Adrenal gland (tissue), 12 donors: ENCODE data around the gene ELMO2. TPM values are rescaled to one million over a fixed set of nuclear protein-coding genes. Genes with fewer than 3 reads are reported as not detected.

Experiments used
- DNase-seq, 7 donors: peaks; one replicate each; pipeline ENCODE4 v3.0.0-alpha.2; 2019 to 2020
- H3K27ac ChIP-seq, 5 donors: fragments of 200-600 bp; sonication (generic) in 4 of 5; 1 replicate in 3 of 5; 2 replicates in 2 of 5; pipeline versions ENCODE4 v1.5.1 to v1.8.0; 2016 to 2020; ENCODE audit warnings: mild to moderate bottlenecking in 1 of 5
- H3K27me3 ChIP-seq: fragments of 200-600 bp; 2 replicates; pipeline ENCODE4 v1.8.0; 2021
- H3K36me3 ChIP-seq, 2 donors: fragments of 200-600 bp; replicated peaks in 1 of 2; 1 replicate in 1 of 2; 2 replicates in 1 of 2; pipeline versions ENCODE4 v1.5.1 to v1.8.0; 2018 to 2022
- H3K4me1 ChIP-seq, 2 donors: fragments of 200-600 bp; replicated peaks in 1 of 2; 1 replicate in 1 of 2; 2 replicates in 1 of 2; pipeline versions ENCODE4 v1.5.1 to v1.8.0; 2018 to 2021
- H3K4me3 ChIP-seq, 4 donors: fragments of 200-600 bp; sonication (generic) in 3 of 4; one replicate each; pipeline ENCODE4 v1.5.1; 2016 to 2018
- H3K9me3 ChIP-seq, 3 donors: fragments of 200-600 bp; sonication (generic) in 1 of 3; replicated peaks in 1 of 3; 1 replicate in 2 of 3; 2 replicates in 1 of 3; pipeline versions ENCODE4 v1.5.1 to v1.8.0; 2016 to 2021
- POLR2A ChIP-seq, 2 donors: fragments of 450-650 bp; IDR thresholded peaks; one replicate each; pipeline ENCODE4 v1.6.1; 2017; ENCODE audit warnings: antibody characterized with exemption in 2 of 2, mild to moderate bottlenecking in 2 of 2, moderate library complexity in 1 of 2
- WGBS, 4 donors: extraction: QIAGEN DNeasy Blood & Tissue Kit in 2 of 4; methylation state at CpG; one replicate each; pipeline versions ENCODE4 v1.1.5 to v1.1.7; 2013 to 2017; 5-methylcytosine and 5-hydroxymethylcytosine counted together
- intact Hi-C, 2 donors: fragments of 100-400 bp; cut with DNase I; formaldehyde crosslinking; loops; one replicate each; pipeline versions ENCODE4 v1.14.1 to v1.15.0; 2022 to 2023
- polyA plus RNA-seq, 3 donors: library from polyadenylated mRNA; stranded (reverse); fragments of 200-250 nt in 2 of 3; fragments of 350-450 nt in 1 of 3; fragmentation: Illumina TruSeq in 1 of 3; extraction: RNeasy Lipid Tissue Mini Kit (QIAGEN cat#74804) in 1 of 3; gene quantifications; one replicate each; pipeline ENCODE4 v1.2.3, GENCODE V29; 2013 to 2014
- total RNA-seq, 9 donors: library from RNA; depleted of rRNA in 4 of 9; stranded (reverse); fragments of >200 nt in 4 of 9; fragments of 120-200 nt in 1 of 9; fragmentation: NEBNext Ultra II Directional in 1 of 9; extraction: Animal tissue kit (Norgen Biotek cat#: 25700) in 1 of 9; gene quantifications; one replicate each; pipeline versions ENCODE4 v1.1.0 to v1.2.4, GENCODE V29; 2013 to 2023
- TF ChIP-seq, protein P1 (sequence below), 6 experiments: fragments of 450-650 bp in 4 of 6; fragments of 200-600 bp in 2 of 6; sonication (generic) in 1 of 6; IDR thresholded peaks; 1 replicate in 5 of 6; 2 replicates in 1 of 6; pipeline versions ENCODE4 v1.5.1 to v1.8.0; 2016 to 2021; ENCODE audit warnings: antibody characterized with exemption in 6 of 6, mild to moderate bottlenecking in 2 of 6, moderate library complexity in 1 of 6
- donor health status: healthy with polysubstance abuse.
- donor health status: Bipolar disorder and iron deficiency.
- donor health status: DM: yes; HTN: yes; CAD: no.
- donor health status: DM: no; HTN: no; CAD: no.
- donor health status: DM: no; HTN: no; CAD: no.
- donor health status: DM: yes; HTN: yes; CAD: no.

Gene ELMO2
- total and polyA plus RNA-seq, 12 donors, result 36.2 to 69.0 (median 51.7) TPM

DNA sequence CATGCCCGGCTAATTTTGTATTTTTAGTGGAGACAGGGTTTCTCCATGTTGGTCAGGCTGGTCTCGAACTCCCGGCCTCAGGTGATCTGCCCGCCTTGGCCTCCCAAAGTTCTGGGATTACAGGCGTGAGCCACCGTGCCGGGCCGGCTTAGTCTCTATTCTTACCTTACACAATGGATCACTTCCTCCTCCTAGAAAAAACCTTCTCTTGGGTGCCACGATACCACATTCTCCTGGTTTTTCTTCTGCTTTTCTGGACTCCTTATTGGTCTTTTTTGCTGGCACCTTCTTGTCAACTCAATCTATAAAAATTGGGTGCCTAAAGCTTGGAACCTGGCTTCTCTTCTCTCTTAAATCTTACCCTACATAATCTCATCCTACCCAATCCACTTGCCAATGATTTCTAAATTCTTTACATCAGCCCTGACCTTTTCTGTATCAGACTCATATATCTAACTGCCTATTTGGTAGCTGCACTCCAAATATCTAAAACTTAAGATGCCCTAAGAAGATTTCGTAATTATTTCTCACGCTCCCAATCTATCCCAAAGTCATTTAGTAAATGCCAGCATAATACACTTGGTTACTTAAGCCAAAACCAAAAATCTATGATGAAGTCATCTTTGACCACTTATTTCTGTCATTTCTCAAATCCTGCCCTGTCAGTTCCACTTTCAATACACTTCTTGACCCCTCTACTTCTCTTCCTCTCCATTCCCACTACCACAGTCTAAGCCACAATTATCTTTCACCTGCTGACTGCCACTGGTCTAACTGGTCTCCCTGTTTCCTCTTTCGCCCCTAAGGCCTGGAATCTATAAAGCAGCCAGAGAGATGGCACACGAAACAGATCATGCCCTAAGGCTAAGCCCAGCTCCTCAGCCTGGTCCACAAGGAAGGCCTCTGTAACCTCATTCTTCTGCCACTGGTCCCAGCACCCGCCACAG is 43.2 kb downstream of the ELMO2 start:
- WGBS, 4 donors, result 56 to 61% (median 57%) methylated on average over 14 of the region's 14 CpGs
- H3K36me3 ChIP-seq, result peaks cover 0 to 26% of the 10 kb centered on the region in 2 donors
- intact Hi-C loops, result no loop called here
- H3K4me1 ChIP-seq, result peaks cover 25 to 46% of the 10 kb centered on the region in 2 donors
- no peak for TF ChIP-seq POLR2A (IDR thresholded peaks at IDR 0.05)
- TF ChIP-seq, protein P1, sequence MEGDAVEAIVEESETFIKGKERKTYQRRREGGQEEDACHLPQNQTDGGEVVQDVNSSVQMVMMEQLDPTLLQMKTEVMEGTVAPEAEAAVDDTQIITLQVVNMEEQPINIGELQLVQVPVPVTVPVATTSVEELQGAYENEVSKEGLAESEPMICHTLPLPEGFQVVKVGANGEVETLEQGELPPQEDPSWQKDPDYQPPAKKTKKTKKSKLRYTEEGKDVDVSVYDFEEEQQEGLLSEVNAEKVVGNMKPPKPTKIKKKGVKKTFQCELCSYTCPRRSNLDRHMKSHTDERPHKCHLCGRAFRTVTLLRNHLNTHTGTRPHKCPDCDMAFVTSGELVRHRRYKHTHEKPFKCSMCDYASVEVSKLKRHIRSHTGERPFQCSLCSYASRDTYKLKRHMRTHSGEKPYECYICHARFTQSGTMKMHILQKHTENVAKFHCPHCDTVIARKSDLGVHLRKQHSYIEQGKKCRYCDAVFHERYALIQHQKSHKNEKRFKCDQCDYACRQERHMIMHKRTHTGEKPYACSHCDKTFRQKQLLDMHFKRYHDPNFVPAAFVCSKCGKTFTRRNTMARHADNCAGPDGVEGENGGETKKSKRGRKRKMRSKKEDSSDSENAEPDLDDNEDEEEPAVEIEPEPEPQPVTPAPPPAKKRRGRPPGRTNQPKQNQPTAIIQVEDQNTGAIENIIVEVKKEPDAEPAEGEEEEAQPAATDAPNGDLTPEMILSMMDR (IDR thresholded peaks at IDR 0.05), result no peak
- peak in 2 of 7 donors; percentile 20 to 58 for DNase-seq
- peak overlapping the region; percentile 97 to 100 (median 99) for H3K27ac ChIP-seq
- peak overlapping the region; percentile 85 to 97 (median 92) for H3K4me3 ChIP-seq
- no peaks in the 10 kb centered on the region for H3K27me3 ChIP-seq
- no peaks in the 10 kb centered on the region for H3K9me3 ChIP-seq

DNA sequence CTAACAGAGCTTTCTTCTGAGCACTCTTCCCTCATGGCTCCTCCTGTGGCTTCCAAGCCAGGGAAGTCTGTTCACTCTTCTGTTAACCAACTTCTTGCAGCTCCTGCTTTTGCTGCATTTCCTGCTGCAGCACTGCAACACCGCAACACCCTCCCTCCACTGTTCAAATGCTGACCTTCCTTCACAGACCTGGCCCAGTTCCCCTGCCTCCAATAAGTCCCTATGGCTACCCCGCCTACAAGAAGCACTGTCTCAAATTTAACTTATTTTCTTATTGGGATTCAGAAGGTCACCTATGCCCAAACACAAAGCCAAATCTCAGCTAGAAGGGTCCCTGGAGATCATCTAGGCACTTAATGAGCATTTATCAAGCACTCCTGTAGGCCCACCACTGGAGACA is 44.6 kb downstream of the ELMO2 start:
- 76 to 92% (median 88%) methylated on average over 2 of the region's 2 CpGs for WGBS, 4 donors
- intact Hi-C loops, result no loop called here
- DNase-seq, result peak in 1 of 7 donors; percentile 47
- TF ChIP-seq, protein P1 (IDR thresholded peaks at IDR 0.05), result no peak
- TF ChIP-seq POLR2A (IDR thresholded peaks at IDR 0.05), result no peak
- no peak overlapping the region for H3K27ac ChIP-seq
- H3K4me3 ChIP-seq, result no peak overlapping the region
- no peaks in the 10 kb centered on the region for H3K9me3 ChIP-seq
- peaks cover 30 to 58% of the 10 kb centered on the region in 2 donors for H3K4me1 ChIP-seq
- no peaks in the 10 kb centered on the region for H3K27me3 ChIP-seq
- H3K36me3 ChIP-seq, result peaks cover 0 to 12% of the 10 kb centered on the region in 2 donors

DNA sequence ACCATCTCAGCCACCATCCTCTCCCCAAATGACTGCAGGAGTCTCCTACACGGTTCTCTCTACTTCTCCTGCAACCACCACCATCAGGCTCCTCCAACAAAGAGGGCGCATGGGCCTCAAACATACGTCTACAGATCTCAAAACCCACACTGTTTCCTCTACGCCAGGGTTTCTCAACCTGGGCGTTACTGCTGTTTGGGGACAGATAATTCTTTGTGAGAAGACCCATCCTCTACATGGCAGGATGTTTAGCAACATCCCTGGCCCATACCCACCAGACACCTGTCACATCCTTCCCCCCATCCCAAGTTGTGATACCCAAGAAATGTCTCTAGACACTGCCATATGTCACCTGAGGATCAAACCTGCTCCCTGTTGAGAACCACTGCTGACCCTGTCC is 45.0 kb downstream of the ELMO2 start:
- intact Hi-C loops, result no loop called here
- peaks cover 34 to 62% of the 10 kb centered on the region in 2 donors for H3K4me1 ChIP-seq
- H3K4me3 ChIP-seq, result no peak overlapping the region
- no peak for TF ChIP-seq POLR2A (IDR thresholded peaks at IDR 0.05)
- TF ChIP-seq, protein P1 (IDR thresholded peaks at IDR 0.05), result no peak
- no peak overlapping the region for H3K27ac ChIP-seq
- H3K27me3 ChIP-seq, result no peaks in the 10 kb centered on the region
- H3K9me3 ChIP-seq, result no peaks in the 10 kb centered on the region
- DNase-seq, result no peak
- 74 to 81% (median 76%) methylated on average over 5 of the region's 5 CpGs for WGBS, 4 donors
- peaks cover 0 to 8% of the 10 kb centered on the region in 2 donors for H3K36me3 ChIP-seq

DNA sequence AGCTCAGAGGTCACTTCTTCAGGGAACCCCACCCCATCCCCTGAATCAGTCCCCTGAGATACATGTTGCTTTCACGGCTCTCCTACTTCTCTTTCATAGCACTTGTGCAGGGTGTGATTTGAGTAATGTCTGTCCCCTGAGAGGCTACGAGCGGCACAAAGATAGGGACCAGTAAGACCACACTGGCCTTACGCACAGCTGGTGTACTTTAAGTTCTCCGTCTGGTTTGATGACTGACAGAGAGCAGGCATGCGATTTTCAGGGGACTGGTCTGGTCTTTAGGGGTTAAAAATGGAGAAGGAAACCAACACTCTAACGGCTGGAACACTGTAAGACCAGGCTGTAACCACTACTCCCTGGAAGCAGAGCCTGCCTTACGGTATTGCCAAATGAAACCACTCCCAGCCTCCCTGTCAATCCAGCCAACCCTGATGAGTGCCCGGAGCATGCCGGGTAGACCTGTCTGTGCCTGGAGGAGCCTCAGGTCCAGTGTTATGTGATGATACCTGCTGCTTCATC is 47.1 kb downstream of the ELMO2 start:
- no peaks in the 10 kb centered on the region for H3K27me3 ChIP-seq
- WGBS, 4 donors, result 58 to 67% (median 65%) methylated on average over 10 of the region's 10 CpGs
- peak in 2 of 7 donors; percentile 17 to 66 for DNase-seq
- H3K4me1 ChIP-seq, result peaks cover 35 to 59% of the 10 kb centered on the region in 2 donors
- H3K36me3 ChIP-seq, result no peaks in the 10 kb centered on the region
- no peak overlapping the region for H3K4me3 ChIP-seq
- intact Hi-C loops, result no loop called here
- H3K27ac ChIP-seq, result peak overlapping the region in 3 of 5 donors; percentile 31 to 84 (median 73)
- TF ChIP-seq, protein P1 (IDR thresholded peaks at IDR 0.05), result no peak
- no peak for TF ChIP-seq POLR2A (IDR thresholded peaks at IDR 0.05)
- no peaks in the 10 kb centered on the region for H3K9me3 ChIP-seq
